HepG2 (cell line): Measurements from ENCODE around the gene CDH13.

ENCODE experiments used
- CBFB ChIP-seq: sonication (generic); formaldehyde crosslinking; IDR thresholded peaks from 2 replicates; pipeline ENCODE4 v1.4.0; 2020; ENCODE audit warnings: missing genetic modification reagents
- PCBP1 ChIP-seq: fragments of 200-400 bp; formaldehyde crosslinking; IDR thresholded peaks from 2 replicates; pipeline ENCODE4 v1.6.1; 2017; ENCODE audit warnings: mild to moderate bottlenecking, low read depth, low read length, borderline replicate concordance
- SSRP1 ChIP-seq: IDR thresholded peaks from 2 replicates; pipeline ENCODE4 v1.6.1; 2016; ENCODE audit warnings: control low read depth

- TF ChIP-seq SSRP1 (CRISPR knock-in tag) (no peak), CBFB (no peak), PCBP1 (no peak)
Observed at GRCh38 chr16:83510906-83511305, 884.1 kb downstream of the CDH13 start.
